Activated CD4-positive, CD25-positive, alpha-beta regulatory T cell treated with anti-CD3 and anti-CD28 coated beads, Interleukin-2, amount 50 U/mL, for 16 hours (primary cell): ENCODE measurements around the gene MROH2A.

Experiments
- DNase-seq: peaks from one replicate; pipeline ENCODE4 v3.0.0-alpha.2; 2020; ENCODE audit warnings: low read depth, low spot score

MROH2A gene

DNA sequence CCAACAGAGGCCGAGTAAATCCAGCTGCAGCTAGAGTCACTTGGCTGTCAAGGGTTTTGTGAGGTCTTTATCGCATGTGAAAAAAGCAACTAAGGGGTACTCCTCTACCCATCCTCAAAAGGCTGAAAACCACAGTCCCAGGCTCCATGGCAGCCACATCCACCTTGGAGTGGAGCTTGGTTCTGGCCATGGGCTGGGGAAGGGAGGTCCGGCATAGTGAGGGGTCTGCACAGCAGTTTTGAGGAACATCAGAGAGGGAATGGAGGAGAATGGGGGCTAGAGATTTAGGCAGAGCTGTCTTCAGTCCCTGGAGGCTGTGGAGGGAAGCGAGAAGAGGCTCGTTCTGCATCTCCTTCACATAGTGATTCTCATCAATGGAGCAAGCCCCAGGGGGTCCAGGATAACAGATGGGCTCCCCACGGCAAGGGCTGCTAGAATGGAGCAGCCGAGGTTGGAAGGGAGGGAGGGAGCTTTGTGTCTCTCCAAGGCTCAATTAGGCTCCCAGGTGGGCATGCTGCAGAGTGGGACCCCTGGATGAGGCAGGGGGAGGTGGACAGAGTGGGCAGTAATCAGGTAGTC is 21.0 kb downstream of the MROH2A start:
- DNase-seq, result no peak

- no peak for DNase-seq
Observed at GRCh38 chr2:233799716-233800115, 21.6 kb downstream of the MROH2A start.

GRCh38 chr2:233800208-233800607 is 22.1 kb downstream of the MROH2A start:
- no peak for DNase-seq

- DNase-seq, result no peak
Observed at GRCh38 chr2:233801357-233802131, 23.4 kb downstream of the MROH2A start.

GRCh38 chr2:233802132-233802815 is 24.1 kb downstream of the MROH2A start:
- DNase-seq, result no peak

DNA sequence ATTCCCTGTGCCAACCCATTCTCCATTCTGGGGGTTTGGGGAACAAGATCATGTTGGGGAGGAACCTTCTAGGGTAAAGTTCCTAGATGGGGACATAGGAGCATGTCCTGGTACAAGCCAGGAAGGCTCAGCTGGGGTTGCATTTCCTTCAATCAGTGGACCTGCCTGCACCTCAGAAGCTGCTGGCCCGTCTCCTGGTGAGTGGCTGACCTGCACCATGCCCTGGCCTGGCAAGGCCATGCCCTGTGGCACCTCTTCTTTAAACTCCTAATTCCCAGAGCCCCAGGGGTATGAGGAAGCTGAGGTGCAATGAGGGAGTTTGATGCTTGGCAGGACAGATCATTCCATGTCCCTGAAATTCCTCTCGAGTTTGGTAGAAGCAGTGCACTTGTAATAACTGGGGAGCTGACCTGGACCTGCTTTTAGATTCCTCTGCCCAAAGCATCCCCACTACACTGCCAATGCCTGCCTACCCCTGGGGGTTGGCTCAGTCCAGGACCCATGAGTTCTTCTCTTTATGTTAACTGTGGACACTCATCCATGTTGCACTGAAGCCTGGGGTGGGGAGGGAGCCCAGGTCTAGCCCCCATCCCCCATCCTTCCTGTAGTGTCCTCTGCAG is 25.3 kb downstream of the MROH2A start:
- no peak for DNase-seq

GRCh38 chr2:233803994-233804393 is 25.9 kb downstream of the MROH2A start:
- no peak for DNase-seq

GRCh38 chr2:233807215-233807865 is 29.2 kb downstream of the MROH2A start:
- DNase-seq, result no peak

GRCh38 chr2:233807966-233808935 is 30.1 kb downstream of the MROH2A start:
- DNase-seq, result no peak

- DNase-seq, result no peak
Observed at GRCh38 chr2:233810385-233810784, 32.3 kb downstream of the MROH2A start.

DNA sequence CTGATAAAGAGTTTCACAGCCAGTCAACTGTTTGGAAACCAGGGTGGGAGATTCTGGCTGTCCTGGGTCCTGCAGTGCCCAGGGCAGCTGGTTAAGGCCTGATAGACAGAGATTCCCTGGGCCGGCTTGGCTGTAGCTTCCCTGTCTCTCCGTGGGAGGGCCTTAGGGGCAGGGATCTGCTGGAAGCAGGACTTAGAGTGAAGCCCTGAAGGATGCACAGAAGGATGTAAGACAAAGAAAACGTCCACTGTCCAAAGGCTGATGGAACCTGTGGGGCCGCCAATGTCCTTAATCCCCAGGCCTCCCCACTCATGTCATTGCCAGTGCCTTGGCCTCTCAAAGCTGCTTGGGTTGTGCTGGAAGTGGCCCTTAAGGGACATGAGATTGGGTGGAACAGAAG is 33.0 kb downstream of the MROH2A start:
- DNase-seq, result no peak

DNA sequence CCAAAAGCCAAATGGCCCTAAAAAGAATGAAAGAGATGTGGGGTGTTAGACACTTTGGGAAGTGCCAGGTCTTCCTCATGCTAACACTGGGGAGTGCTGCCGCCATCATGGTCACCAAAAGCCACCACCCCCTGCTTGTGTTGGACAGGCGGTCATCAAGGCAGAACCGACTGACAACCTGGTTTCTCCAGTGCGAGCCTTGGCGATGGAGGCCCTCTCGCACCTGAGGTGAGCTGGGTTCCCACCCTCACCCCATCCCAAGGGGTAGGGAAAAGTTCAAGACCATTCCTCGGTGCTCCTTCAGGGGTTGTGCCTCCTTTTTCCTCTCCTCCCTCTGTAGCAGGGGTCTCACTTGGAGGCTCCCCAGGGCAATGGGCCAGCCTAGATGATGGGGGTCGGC is 33.6 kb downstream of the MROH2A start:
- DNase-seq, result no peak

- DNase-seq, result no peak
Observed at GRCh38 chr2:233813236-233814055, 35.3 kb downstream of the MROH2A start.

GRCh38 chr2:233814056-233814835 is 36.1 kb downstream of the MROH2A start:
- DNase-seq, result no peak

GRCh38 chr2:233815861-233816260 is 37.7 kb downstream of the MROH2A start:
- no peak for DNase-seq

GRCh38 chr2:233816334-233816733 is 38.2 kb downstream of the MROH2A start:
- DNase-seq, result no peak

DNA sequence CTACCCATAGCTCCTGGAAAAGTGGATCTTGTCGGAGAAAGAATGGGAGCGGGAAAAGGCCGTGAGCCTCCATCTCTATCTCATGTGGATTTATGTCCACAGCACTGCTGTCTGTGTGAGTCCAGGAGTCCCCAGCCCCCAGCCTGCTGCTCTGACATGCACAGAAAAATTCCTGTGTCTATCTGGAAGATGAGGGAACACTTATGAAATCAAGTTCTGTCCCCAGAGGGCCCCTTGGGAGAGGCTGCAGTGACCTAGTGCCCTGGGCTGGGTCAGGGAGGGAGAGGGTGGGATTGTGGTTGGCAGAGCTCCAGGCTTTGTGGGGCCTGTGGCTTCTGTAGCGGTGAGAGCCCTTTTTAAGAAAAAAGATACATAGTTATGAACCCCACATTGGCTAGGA is 38.6 kb downstream of the MROH2A start:
- no peak for DNase-seq

DNA sequence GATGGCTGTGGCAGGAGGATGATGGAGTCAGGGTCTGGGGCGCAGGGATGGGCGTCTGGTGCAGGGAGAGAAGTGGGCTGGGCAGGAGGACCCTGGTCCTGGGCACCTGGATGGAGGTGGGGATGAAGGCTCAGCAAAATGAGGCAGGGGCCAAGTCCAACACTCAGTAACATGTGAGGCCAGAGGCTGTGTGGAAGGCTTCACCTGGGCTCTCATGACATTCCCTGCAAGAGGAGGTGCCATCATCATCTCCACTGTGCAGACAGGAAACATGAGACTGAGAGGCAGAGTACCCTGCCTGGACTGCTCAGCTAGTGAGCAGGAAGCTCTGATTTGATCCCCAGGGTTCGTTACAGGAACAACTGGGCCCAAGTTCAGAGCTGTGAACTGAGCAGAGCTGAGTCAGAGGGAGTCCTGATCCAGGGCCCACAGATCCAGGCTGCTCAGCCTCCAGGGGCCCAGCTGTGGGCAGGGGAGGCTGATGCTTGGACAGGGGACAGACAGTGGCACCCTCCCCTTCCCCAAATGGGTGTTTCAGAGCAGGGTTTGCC is 39.3 kb downstream of the MROH2A start:
- DNase-seq, result no peak
